Kidney capillary endothelial cell (primary cell): ENCODE measurements around the gene DENR.
"Not testable (repeated sequence)": the region's sequence is repeated elsewhere in the genome, so short reads cannot be mapped to it uniquely, and the experiment has no call there.

Experiments used
- DNase-seq: peaks from one replicate; pipeline ENCODE4 v3.0.0-alpha.2; 2018; ENCODE audit warnings: low spot score

DENR gene

GRCh38 chr12:122752464-122753318, at the start of gene DENR:
Gene DENR, plus strand, starts transcription at chr12:122752824. Its CDS starts 878 bp downstream, at chr12:122753702.
- DNase-seq: peak; percentile 98

GRCh38 chr12:122702890-122703611, 49.6 kb upstream of the DENR start, which contains the start of gene HCAR2:
Gene HCAR2, minus strand, starts transcription at chr12:122703357. Its CDS starts 74 bp downstream, at chr12:122703283.
- DNase-seq: not testable (repeated sequence)

GRCh38 chr12:122703841-122704240, 48.8 kb upstream of the DENR start:
- DNase-seq: not testable (repeated sequence)

GRCh38 chr12:122709287-122709686, 43.3 kb upstream of the DENR start:
- DNase-seq: not testable (repeated sequence)

GRCh38 chr12:122710341-122710740, 42.3 kb upstream of the DENR start:
- not testable (repeated sequence) for DNase-seq

GRCh38 chr12:122711266-122711665, 41.4 kb upstream of the DENR start:
- DNase-seq: not testable (repeated sequence)

GRCh38 chr12:122713491-122714188, 39.0 kb upstream of the DENR start:
- DNase-seq: not testable (repeated sequence)

- DNase-seq: not testable (repeated sequence)
Measured at GRCh38 chr12:122715211-122715610, 37.4 kb upstream of the DENR start.

- DNase-seq: not testable (repeated sequence)
Measured at GRCh38 chr12:122716658-122717057, 36.0 kb upstream of the DENR start, which contains the start of gene HCAR3. Gene HCAR3, minus strand, starts transcription at chr12:122716811. Its CDS starts 74 bp downstream, at chr12:122716737.

GRCh38 chr12:122721057-122721545, 31.5 kb upstream of the DENR start:
- DNase-seq: peak; percentile 23

GRCh38 chr12:122722387-122722786, 30.2 kb upstream of the DENR start:
- no peak for DNase-seq

GRCh38 chr12:122724641-122725243, 27.9 kb upstream of the DENR start:
- no peak for DNase-seq

- DNase-seq: no peak
Measured at GRCh38 chr12:122725452-122726079, 27.1 kb upstream of the DENR start.

- peak; percentile 37 for DNase-seq
Measured at GRCh38 chr12:122726080-122726558, 26.5 kb upstream of the DENR start.

GRCh38 chr12:122729583-122730214, 22.9 kb upstream of the DENR start:
- no peak for DNase-seq

- DNase-seq: no peak
Measured at GRCh38 chr12:122730215-122731014, 22.2 kb upstream of the DENR start, which contains the start of gene HCAR1. Gene HCAR1, minus strand, starts transcription at chr12:122730844. Its CDS starts 505 bp downstream, at chr12:122730339.

GRCh38 chr12:122732170-122732569, 20.5 kb upstream of the DENR start:
- no peak for DNase-seq

GRCh38 chr12:122732611-122733010, 20.0 kb upstream of the DENR start:
- no peak for DNase-seq

- DNase-seq: no peak
Measured at GRCh38 chr12:122738571-122738970, 14.1 kb upstream of the DENR start.
